ENCODE results near the gene ERC2.

Gene ERC2

GRCh38 chr3:55559500-55560423 lies 908.5 kb downstream of the ERC2 start:
- no peak overlapping the region for H3K4me3 ChIP-seq (ENCODE audit: low read length, poor library complexity, severe bottlenecking)
- no peaks in the 10 kb centered on the region for H3K79me2 ChIP-seq (ENCODE audit: insufficient read depth, low read length)
- no peak overlapping the region for H3K4me2 ChIP-seq (ENCODE audit: low read depth, low read length, poor library complexity, severe bottlenecking)
- no peak overlapping the region for H3K9ac ChIP-seq (ENCODE audit: low read depth, low read length, poor library complexity, severe bottlenecking)
- H2AFZ ChIP-seq (ENCODE audit: low read length): no peak overlapping the region
- no peaks in the 10 kb centered on the region for H3F3A ChIP-seq (ENCODE audit: low read depth)
- no peaks in the 10 kb centered on the region for H3K9me3 ChIP-seq (ENCODE audit: insufficient read depth, low read depth, low read length)
- H3K27me3 ChIP-seq (ENCODE audit: insufficient read depth, low read length, poor library complexity, severe bottlenecking): no peaks in the 10 kb centered on the region
- H3K4me1 ChIP-seq (ENCODE audit: insufficient read depth, low read length, poor library complexity, severe bottlenecking): no peaks in the 10 kb centered on the region
- no peaks in the 10 kb centered on the region for H3K9me2 ChIP-seq (replicated peaks; ENCODE audit: low read depth, low read length)
- TF ChIP-seq EZH2phosphoT487 (IDR thresholded peaks at IDR 0.05; ENCODE audit: borderline replicate concordance): no peak
- no peak for TF ChIP-seq CTCF (conservative IDR thresholded peaks at IDR 0.05; ENCODE audit: low read length)
- H4K20me1 ChIP-seq (ENCODE audit: insufficient read depth, low read length, poor library complexity, severe bottlenecking): no peaks in the 10 kb centered on the region
- H3K36me3 ChIP-seq (ENCODE audit: insufficient read depth, low read length): no peaks in the 10 kb centered on the region

GRCh38 chr3:55558316-55558715 lies 910.0 kb downstream of the ERC2 start:
- Histone ChIP-seq H3K4me3 (ENCODE audit: low read length, poor library complexity, severe bottlenecking) (no peak overlapping the region), H2AFZ (ENCODE audit: low read length) (no peak overlapping the region), H4K20me1 (ENCODE audit: insufficient read depth, low read length, poor library complexity, severe bottlenecking) (no peaks in the 10 kb centered on the region), H3F3A (ENCODE audit: low read depth) (no peaks in the 10 kb centered on the region), H3K4me1 (ENCODE audit: insufficient read depth, low read length, poor library complexity, severe bottlenecking) (peaks cover 7% of the 10 kb centered on the region), H3K79me2 (ENCODE audit: insufficient read depth, low read length) (no peaks in the 10 kb centered on the region), H3K9me2 (replicated peaks; ENCODE audit: low read depth, low read length) (no peaks in the 10 kb centered on the region), H3K9ac (ENCODE audit: low read depth, low read length, poor library complexity, severe bottlenecking) (no peak overlapping the region), H3K36me3 (ENCODE audit: insufficient read depth, low read length) (no peaks in the 10 kb centered on the region), H3K27me3 (ENCODE audit: insufficient read depth, low read length, poor library complexity, severe bottlenecking) (no peaks in the 10 kb centered on the region), H3K4me2 (ENCODE audit: low read depth, low read length, poor library complexity, severe bottlenecking) (no peak overlapping the region), H3K9me3 (ENCODE audit: insufficient read depth, low read depth, low read length) (no peaks in the 10 kb centered on the region)
- no peak for TF ChIP-seq CTCF (conservative IDR thresholded peaks at IDR 0.05; ENCODE audit: low read length)
- no peak for TF ChIP-seq EZH2phosphoT487 (IDR thresholded peaks at IDR 0.05; ENCODE audit: borderline replicate concordance)

- no peaks in the 10 kb centered on the region for H4K20me1 ChIP-seq (ENCODE audit: insufficient read depth, low read length, poor library complexity, severe bottlenecking)
- no peak overlapping the region for H3K4me2 ChIP-seq (ENCODE audit: low read depth, low read length, poor library complexity, severe bottlenecking)
- H3K9ac ChIP-seq (ENCODE audit: low read depth, low read length, poor library complexity, severe bottlenecking): no peak overlapping the region
- no peak for TF ChIP-seq EZH2phosphoT487 (IDR thresholded peaks at IDR 0.05; ENCODE audit: borderline replicate concordance)
- TF ChIP-seq CTCF (conservative IDR thresholded peaks at IDR 0.05; ENCODE audit: low read length): no peak
- H2AFZ ChIP-seq (ENCODE audit: low read length): no peak overlapping the region
- no peaks in the 10 kb centered on the region for H3K36me3 ChIP-seq (ENCODE audit: insufficient read depth, low read length)
- H3F3A ChIP-seq (ENCODE audit: low read depth): no peaks in the 10 kb centered on the region
- no peaks in the 10 kb centered on the region for H3K9me3 ChIP-seq (ENCODE audit: insufficient read depth, low read depth, low read length)
- H3K79me2 ChIP-seq (ENCODE audit: insufficient read depth, low read length): no peaks in the 10 kb centered on the region
- H3K27me3 ChIP-seq (ENCODE audit: insufficient read depth, low read length, poor library complexity, severe bottlenecking): no peaks in the 10 kb centered on the region
- no peaks in the 10 kb centered on the region for H3K9me2 ChIP-seq (replicated peaks; ENCODE audit: low read depth, low read length)
- H3K4me3 ChIP-seq (ENCODE audit: low read length, poor library complexity, severe bottlenecking): no peak overlapping the region
- peaks cover 7% of the 10 kb centered on the region for H3K4me1 ChIP-seq (ENCODE audit: insufficient read depth, low read length, poor library complexity, severe bottlenecking)
These were observed 910.7 kb downstream of the ERC2 start for GRCh38 chr3:55557549-55557948.
